ENCODE measurements around the gene IRF3. TPM values are rescaled to one million over a fixed set of nuclear protein-coding genes. Genes with fewer than 3 reads are reported as not detected.
A peak's percentile ranks its signal among the peaks of the same experiment; 100 is the strongest.

Gene IRF3
- total RNA-seq, 1 donor from 2014 or later = 40.1 TPM

GRCh38 chr19:49614096-49614833, 51.4 kb downstream of the IRF3 start:
- Mint-ChIP-seq H3K27me3 (ENCODE audit: unreplicated experiment) (peaks cover 9% of the 10 kb centered on the region), H3K4me1 (ENCODE audit: low read depth, unreplicated experiment) (peaks cover 12% of the 10 kb centered on the region), H3K27ac (ENCODE audit: unreplicated experiment) (peak overlapping the region; percentile 41), H3K9me3 (ENCODE audit: unreplicated experiment) (no peaks in the 10 kb centered on the region), H3K36me3 (ENCODE audit: unreplicated experiment) (no peaks in the 10 kb centered on the region), H3K4me3 (ENCODE audit: unreplicated experiment) (peak overlapping the region; percentile 50)
- TF ChIP-seq CTCF (IDR thresholded peaks at IDR 0.05; ENCODE audit: partially characterized antibody, unreplicated experiment) = no peak
- DNase-seq = no peak

- no peak overlapping the region for H3K27ac Mint-ChIP-seq (ENCODE audit: unreplicated experiment)
- TF ChIP-seq CTCF (IDR thresholded peaks at IDR 0.05; ENCODE audit: partially characterized antibody, unreplicated experiment) = no peak
Measured at GRCh38 chr19:49613374-49613773, 52.3 kb downstream of the IRF3 start.

More at GRCh38 chr19:49613374-49613773, 52.3 kb downstream of the IRF3 start:
- no peak overlapping the region for H3K4me3 Mint-ChIP-seq (ENCODE audit: unreplicated experiment)
- no peaks in the 10 kb centered on the region for H3K9me3 Mint-ChIP-seq (ENCODE audit: unreplicated experiment)
- DNase-seq = no peak
- H3K27me3 Mint-ChIP-seq (ENCODE audit: unreplicated experiment) = peaks cover 9% of the 10 kb centered on the region
- no peaks in the 10 kb centered on the region for H3K36me3 Mint-ChIP-seq (ENCODE audit: unreplicated experiment)
- peaks cover 12% of the 10 kb centered on the region for H3K4me1 Mint-ChIP-seq (ENCODE audit: low read depth, unreplicated experiment)

Small RNA genes within 50 kb of the gene (microRNA-seq; reads per million reads assigned to microRNA genes)
- 3.2 reads per million, percentile 23 among the genes with 10 or more reads in this experiment for gene MIR5088 (ENCODE audit: unreplicated experiment)

Other genes with a start within 250 kb of the IRF3 start
- gene PTH2, start 242.4 kb downstream of the IRF3 start, total RNA-seq (ENCODE audit: unreplicated experiment) = 2.5 TPM
- gene GFY, start 240.5 kb downstream of the IRF3 start, total RNA-seq (ENCODE audit: unreplicated experiment) = 0.88 TPM
- gene SLC17A7, start 224.3 kb downstream of the IRF3 start, total RNA-seq (ENCODE audit: unreplicated experiment) = 188 TPM
- 104 TPM for gene PIH1D1, start 214.0 kb downstream of the IRF3 start, total RNA-seq (ENCODE audit: unreplicated experiment)
- 28.6 TPM for gene ALDH16A1, start 212.6 kb downstream of the IRF3 start, total RNA-seq (ENCODE audit: unreplicated experiment)
- gene FLT3LG, start 191.6 kb downstream of the IRF3 start, total RNA-seq (ENCODE audit: unreplicated experiment) = 13.1 TPM
- gene RPL13A, start 178.2 kb downstream of the IRF3 start, total RNA-seq (ENCODE audit: unreplicated experiment) = 1,648 TPM
- 1,862 TPM for gene RPS11, start 169.4 kb downstream of the IRF3 start, total RNA-seq (ENCODE audit: unreplicated experiment)
- gene FCGRT, start 153.2 kb downstream of the IRF3 start, total RNA-seq (ENCODE audit: unreplicated experiment) = 8.9 TPM
- gene RCN3, start 137.9 kb downstream of the IRF3 start, total RNA-seq (ENCODE audit: unreplicated experiment) = 2.5 TPM
- 94.4 TPM for gene NOSIP, start 85.3 kb downstream of the IRF3 start, total RNA-seq (ENCODE audit: unreplicated experiment)
- 0.29 TPM for gene PRRG2, start 84.5 kb downstream of the IRF3 start, total RNA-seq (ENCODE audit: unreplicated experiment)
- 39.2 TPM for gene PRR12, start 74.7 kb downstream of the IRF3 start, total RNA-seq (ENCODE audit: unreplicated experiment)
- 4.7 TPM for gene RRAS, start 25.7 kb downstream of the IRF3 start, total RNA-seq (ENCODE audit: unreplicated experiment)
- gene SCAF1, start 23.6 kb downstream of the IRF3 start, total RNA-seq (ENCODE audit: unreplicated experiment) = 84.4 TPM
- 7.5 TPM for gene BCL2L12, start 76 bp upstream of the IRF3 start, total RNA-seq (ENCODE audit: unreplicated experiment)
- gene PRMT1, start 11.4 kb upstream of the IRF3 start, total RNA-seq (ENCODE audit: unreplicated experiment) = 177 TPM
- 3.2 TPM for gene ADM5, start 23.7 kb upstream of the IRF3 start, total RNA-seq (ENCODE audit: unreplicated experiment)
- gene CPT1C, start 25.3 kb upstream of the IRF3 start, total RNA-seq (ENCODE audit: unreplicated experiment) = 133 TPM
- gene TSKS, start 97.4 kb upstream of the IRF3 start, total RNA-seq (ENCODE audit: unreplicated experiment) = not detected
- 175 TPM for gene AP2A1, start 101.1 kb upstream of the IRF3 start, total RNA-seq (ENCODE audit: unreplicated experiment)
- gene FUZ, start 147.4 kb upstream of the IRF3 start, total RNA-seq (ENCODE audit: unreplicated experiment) = 13.6 TPM
- gene MED25, start 152.4 kb upstream of the IRF3 start, total RNA-seq (ENCODE audit: unreplicated experiment) = 51.0 TPM
- gene PTOV1, start 185.3 kb upstream of the IRF3 start, total RNA-seq (ENCODE audit: unreplicated experiment) = 342 TPM
- 81.3 TPM for gene PNKP, start 201.7 kb upstream of the IRF3 start, total RNA-seq (ENCODE audit: unreplicated experiment)
- 23.7 TPM for gene AKT1S1, start 211.5 kb upstream of the IRF3 start, total RNA-seq (ENCODE audit: unreplicated experiment)
- gene TBC1D17, start 211.8 kb upstream of the IRF3 start, total RNA-seq (ENCODE audit: unreplicated experiment) = 56.8 TPM
- 0.59 TPM for gene IL4I1, start 231.0 kb upstream of the IRF3 start, total RNA-seq (ENCODE audit: unreplicated experiment)